Ovary (tissue), 9 donors: ENCODE results near the gene TMEM69. TPM values are rescaled to one million over a fixed set of nuclear protein-coding genes. Genes with fewer than 3 reads are reported as not detected.
"Not testable (repeated sequence)": the region's sequence is repeated elsewhere in the genome, so short reads cannot be mapped to it uniquely, and the experiment has no call there.

Experiments used
- DNase-seq, 5 donors: peaks; one replicate each; pipeline ENCODE4 v3.0.0-alpha.2; 2019 to 2020
- H3K27ac ChIP-seq, 2 donors: fragments of 200-600 bp; one replicate each; pipeline versions ENCODE4 v1.5.1 to v1.8.0; 2019 to 2022
- H3K27me3 ChIP-seq: fragments of 200-600 bp; one replicate; pipeline ENCODE4 v1.8.0; 2022
- H3K36me3 ChIP-seq: fragments of 200-600 bp; sonication (generic); one replicate; pipeline ENCODE4 v1.5.1; 2019
- H3K4me1 ChIP-seq: one replicate; pipeline ENCODE4 v1.8.1; 2013; ENCODE audit warnings: mild to moderate bottlenecking, moderate library complexity; ENCODE audit not compliant: insufficient read depth
- H3K4me3 ChIP-seq: fragments of 200-600 bp; sonication (generic); one replicate; pipeline ENCODE4 v1.5.1; 2017
- H3K9me3 ChIP-seq, 2 donors: fragments of 200-600 bp in 1 of 2; sonication (generic) in 1 of 2; one replicate each; pipeline versions ENCODE4 v1.5.1 to v1.8.1; 2013 to 2019; ENCODE audit warnings: mild to moderate bottlenecking in 1 of 2, moderate library complexity in 1 of 2
- CTCF ChIP-seq, 3 donors: fragments of 450-650 bp in 2 of 3; fragments of 200-600 bp in 1 of 3; IDR thresholded peaks; one replicate each; pipeline versions ENCODE4 v1.5.1 to v1.8.0; 2016 to 2022; ENCODE audit warnings: antibody characterized with exemption in 3 of 3, mild to moderate bottlenecking in 1 of 3
- EP300 ChIP-seq: sonication (generic); formaldehyde crosslinking; IDR thresholded peaks from one replicate; pipeline ENCODE4 v1.6.1; 2017; ENCODE audit warnings: antibody characterized with exemption
- POLR2A ChIP-seq: fragments of 450-650 bp; IDR thresholded peaks from one replicate; pipeline ENCODE4 v1.6.1; 2017; ENCODE audit warnings: antibody characterized with exemption, mild to moderate bottlenecking, moderate library complexity
- WGBS, 3 donors: extraction: QIAGEN DNeasy Blood & Tissue Kit in 1 of 3; methylation state at CpG; one replicate each; pipeline versions ENCODE4 v1.1.5 to v1.1.7; 2013 to 2017; 5-methylcytosine and 5-hydroxymethylcytosine counted together
- intact Hi-C, 4 donors: fragments of 100-400 bp; cut with DNase I; formaldehyde crosslinking; loops; one replicate each; pipeline versions ENCODE4 v1.11.0 to v1.15.1; 2022 to 2023
- polyA plus RNA-seq, 2 donors: library from polyadenylated mRNA; stranded (reverse); fragments of 200-250 nt in 1 of 2; fragments of 350-450 nt in 1 of 2; fragmentation: Illumina TruSeq in 1 of 2; extraction: RNeasy Lipid Tissue Mini Kit (QIAGEN cat#74804) in 1 of 2; gene quantifications; one replicate each; pipeline ENCODE4 v1.2.3, GENCODE V29; 2013 to 2014
- total RNA-seq, 7 donors: library from RNA; depleted of rRNA in 2 of 7; stranded (reverse); fragments of >200 nt in 2 of 7; fragmentation: NEBNext Ultra II Directional in 3 of 7; extraction: Animal tissue kit (Norgen Biotek cat#: 25700) in 3 of 7; gene quantifications; one replicate each; pipeline versions ENCODE4 v1.1.0 to v1.2.4, GENCODE V29; 2016 to 2023
- donor health status: DM: no; HTN: no; CAD: no; lungs with moderate emphysema.
- donor health status: DM: no; HTN: no; CAD: no.
- donor health status: Bipolar disorder and iron deficiency.
- donor health status: DM: yes; HTN: yes; CAD: no.
- donor health status: DM: no; HTN: no; CAD: no.
- donor health status: DM: yes; HTN: yes; CAD: no.

TMEM69 gene
- total and polyA plus RNA-seq, 9 donors = 16.1 to 35.5 (median 19.4) TPM

- 96 to 98% (median 97%) methylated on average over 4 of the region's 4 CpGs for WGBS, 3 donors
- Histone ChIP-seq H3K27me3 (no peaks in the 10 kb centered on the region), H3K4me1 (peaks cover 3% of the 10 kb centered on the region), H3K36me3 (no peaks in the 10 kb centered on the region), H3K27ac (no peak overlapping the region), H3K9me3 (no peaks in the 10 kb centered on the region), H3K4me3 (no peak overlapping the region)
- intact Hi-C loops = no loop called here
- TF ChIP-seq CTCF (IDR thresholded peaks at IDR 0.05) (no peak), EP300 (no peak), POLR2A (no peak)
- no peak for DNase-seq
Observed at GRCh38 chr1:45673956-45674355, 14.0 kb upstream of the TMEM69 start.

DNA sequence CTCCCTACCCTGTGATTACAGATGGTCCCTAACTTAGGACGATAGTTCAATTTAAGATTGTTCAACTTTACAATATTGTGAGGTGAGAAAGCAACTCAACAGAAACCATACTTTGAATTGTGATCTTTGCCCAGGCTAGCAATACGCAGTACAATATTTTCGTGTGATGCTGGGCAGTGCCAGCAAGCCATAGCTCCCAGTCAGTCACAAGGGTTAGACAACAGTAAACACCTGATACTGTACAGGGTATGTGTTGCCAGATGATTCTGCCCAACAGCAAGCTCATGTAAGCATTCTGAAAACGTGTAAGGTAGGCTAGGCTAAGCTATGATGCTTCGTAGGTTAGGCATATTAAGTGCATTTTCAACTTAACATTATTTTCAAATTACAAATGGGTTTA lies 13.5 kb upstream of the TMEM69 start:
- no peak overlapping the region for H3K4me3 ChIP-seq
- TF ChIP-seq EP300 (no peak), POLR2A (no peak)
- H3K27me3 ChIP-seq = no peaks in the 10 kb centered on the region
- no peak for DNase-seq
- no peak overlapping the region for H3K27ac ChIP-seq
- peaks cover 7% of the 10 kb centered on the region for H3K4me1 ChIP-seq
- WGBS, 3 donors = 82 to 83% (median 83%) methylated on average over 5 of the region's 5 CpGs
- H3K36me3 ChIP-seq = no peaks in the 10 kb centered on the region
- intact Hi-C loops = no loop called here
- H3K9me3 ChIP-seq = no peaks in the 10 kb centered on the region

- DNase-seq, H3K27me3 ChIP-seq, H3K4me1 ChIP-seq, intact Hi-C loops, H3K4me3 ChIP-seq, H3K36me3 ChIP-seq, H3K9me3 ChIP-seq, H3K27ac ChIP-seq: not testable (repeated sequence)
- WGBS, 3 donors = 88 to 91% (median 90%) methylated on average over 7 of the region's 7 CpGs
Observed at GRCh38 chr1:45676553-45676952, 11.4 kb upstream of the TMEM69 start.

DNA sequence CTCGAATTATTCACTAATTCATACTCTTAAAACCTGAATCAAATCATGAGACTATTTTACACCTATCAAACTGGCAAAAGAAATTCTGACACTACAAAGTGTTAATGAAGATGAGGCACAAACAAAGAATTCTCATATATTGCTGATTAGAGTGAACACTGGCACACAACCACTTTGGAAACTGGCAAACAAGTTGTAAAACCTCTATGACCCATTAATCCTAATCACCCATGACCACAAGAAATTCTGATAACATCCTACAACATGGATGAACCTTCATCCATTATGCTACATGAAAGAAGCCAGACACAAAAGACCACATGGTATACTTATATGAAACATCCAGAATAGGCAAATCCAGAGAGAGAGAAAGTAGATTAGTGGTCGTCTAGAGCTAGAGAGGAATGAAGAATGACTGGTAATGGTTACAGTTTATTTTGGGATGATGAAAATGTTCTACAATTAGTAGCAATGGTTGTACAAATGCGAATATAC lies 10.2 kb upstream of the TMEM69 start:
- intact Hi-C loops = no loop called here
- DNase-seq = no peak
- no peak overlapping the region for H3K27ac ChIP-seq
- no peak overlapping the region for H3K4me3 ChIP-seq
- H3K36me3 ChIP-seq = no peaks in the 10 kb centered on the region
- H3K4me1 ChIP-seq = peaks cover 7% of the 10 kb centered on the region
- no peaks in the 10 kb centered on the region for H3K9me3 ChIP-seq
- no peaks in the 10 kb centered on the region for H3K27me3 ChIP-seq
- WGBS, 3 donors = 66 to 78% (median 76%) methylated on average over 3 of the region's 3 CpGs
- TF ChIP-seq EP300 (no peak), CTCF (IDR thresholded peaks at IDR 0.05) (no peak), POLR2A (no peak)

- DNase-seq = no peak
- no peaks in the 10 kb centered on the region for H3K9me3 ChIP-seq
- H3K4me1 ChIP-seq = peaks cover 7% of the 10 kb centered on the region
- intact Hi-C loops = no loop called here
- H3K36me3 ChIP-seq = no peaks in the 10 kb centered on the region
- no peak overlapping the region for H3K27ac ChIP-seq
- H3K4me3 ChIP-seq = no peak overlapping the region
- H3K27me3 ChIP-seq = no peaks in the 10 kb centered on the region
- no peak for TF ChIP-seq EP300
- TF ChIP-seq POLR2A = no peak
- no peak for TF ChIP-seq CTCF (IDR thresholded peaks at IDR 0.05)
Observed at GRCh38 chr1:45678489-45678888, 9.5 kb upstream of the TMEM69 start.

- 7 to 11% (median 10%) methylated on average over 3 of the region's 3 CpGs for WGBS, 3 donors
- no peaks in the 10 kb centered on the region for H3K36me3 ChIP-seq
- intact Hi-C loops = no loop called here
- H3K4me3 ChIP-seq = no peak overlapping the region
- no peak overlapping the region for H3K27ac ChIP-seq
- H3K4me1 ChIP-seq = peaks cover 10% of the 10 kb centered on the region
- no peaks in the 10 kb centered on the region for H3K27me3 ChIP-seq
- no peak for DNase-seq
- TF ChIP-seq CTCF (IDR thresholded peaks at IDR 0.05) = no peak
- TF ChIP-seq POLR2A = no peak
- TF ChIP-seq EP300 = no peak
- H3K9me3 ChIP-seq = no peaks in the 10 kb centered on the region
Observed at GRCh38 chr1:45679123-45679522, 8.9 kb upstream of the TMEM69 start.
